Dedifferentiated amniotic fluid mesenchymal stem cell (primary cell): ENCODE data around the gene EYS.

Experiments used
- DNase-seq: peaks from one replicate; pipeline ENCODE4 v3.0.0-alpha.2; 2016; ENCODE audit errors: extremely low spot score

The EYS gene

GRCh38 chr6:64969139-64969538, 737.9 kb downstream of the EYS start:
- DNase-seq, result no peak

- no peak for DNase-seq
Measured at GRCh38 chr6:64955435-64955848, 751.6 kb downstream of the EYS start.

- DNase-seq, result no peak
Measured at GRCh38 chr6:64949257-64949656, 757.8 kb downstream of the EYS start.

- no peak for DNase-seq
Measured at GRCh38 chr6:64948261-64948660, 758.8 kb downstream of the EYS start.

GRCh38 chr6:64945450-64945849, 761.6 kb downstream of the EYS start:
- DNase-seq, result no peak

- DNase-seq, result no peak
Measured at GRCh38 chr6:64932486-64932885, 774.5 kb downstream of the EYS start.

- DNase-seq, result no peak
Measured at GRCh38 chr6:64930681-64931080, 776.3 kb downstream of the EYS start.

- no peak for DNase-seq
Measured at GRCh38 chr6:64926051-64926450, 781.0 kb downstream of the EYS start.

- DNase-seq, result no peak
Measured at GRCh38 chr6:64920257-64920656, 786.8 kb downstream of the EYS start.

GRCh38 chr6:64914124-64914523, 792.9 kb downstream of the EYS start:
- no peak for DNase-seq

- DNase-seq, result no peak
Measured at GRCh38 chr6:64912966-64913365, 794.1 kb downstream of the EYS start.

- DNase-seq, result no peak
Measured at GRCh38 chr6:64908104-64908503, 798.9 kb downstream of the EYS start.

GRCh38 chr6:64904616-64905015, 802.4 kb downstream of the EYS start:
- no peak for DNase-seq

GRCh38 chr6:64902596-64902995, 804.4 kb downstream of the EYS start:
- DNase-seq, result no peak

GRCh38 chr6:64896939-64897338, 810.1 kb downstream of the EYS start:
- no peak for DNase-seq

- DNase-seq, result no peak
Measured at GRCh38 chr6:64895945-64896344, 811.1 kb downstream of the EYS start.

GRCh38 chr6:64890609-64891008, 816.4 kb downstream of the EYS start:
- DNase-seq, result no peak

- DNase-seq, result no peak
Measured at GRCh38 chr6:64889144-64889543, 817.9 kb downstream of the EYS start.

- DNase-seq, result no peak
Measured at GRCh38 chr6:64874776-64875175, 832.2 kb downstream of the EYS start.

- no peak for DNase-seq
Measured at GRCh38 chr6:64872633-64873032, 834.4 kb downstream of the EYS start.

GRCh38 chr6:64861039-64861651, 845.9 kb downstream of the EYS start:
- no peak for DNase-seq

- no peak for DNase-seq
Measured at GRCh38 chr6:64860203-64860602, 846.8 kb downstream of the EYS start.

- DNase-seq, result no peak
Measured at GRCh38 chr6:64850121-64850520, 856.9 kb downstream of the EYS start.

- DNase-seq, result no peak
Measured at GRCh38 chr6:64848467-64848866, 858.6 kb downstream of the EYS start.
